Keratinocyte (primary cell): ENCODE measurements around the gene TNS4. TPM values are rescaled to one million over a fixed set of nuclear protein-coding genes. Genes with fewer than 3 reads are reported as not detected.

Experiments used
- DNase-seq: peaks from one replicate; pipeline ENCODE4 v3.0.0-alpha.2; 2011; ENCODE audit warnings: low read depth, missing footprints, low spot score
- FAIRE-seq: peaks from 2 replicates; lab custom pipeline; 2011; peaks lifted over from hg19 to GRCh38; lab: Jason Lieb, UNC
- H2AFZ ChIP-seq: 2 replicates; pipeline ENCODE4 v1.6.0; 2012; ENCODE audit warnings: low read length, control low read depth, inconsistent platforms; ENCODE audit not compliant: control insufficient read depth
- H3K27ac ChIP-seq: 2 replicates; pipeline ENCODE4 v1.5.1; 2011; ENCODE audit warnings: low read length; ENCODE audit not compliant: control insufficient read depth, insufficient read depth
- H3K27me3 ChIP-seq: 3 replicates; pipeline ENCODE4 v1.6.0; 2011; ENCODE audit warnings: low read length; ENCODE audit not compliant: control insufficient read depth, insufficient read depth; ENCODE audit errors: extremely low read depth
- H3K36me3 ChIP-seq, 2 experiments: 2 replicates in 1 of 2; 3 replicates in 1 of 2; pipeline ENCODE4 v1.5.1; 2011; ENCODE audit warnings: low read length in 2 of 2, mild to moderate bottlenecking in 1 of 2; ENCODE audit not compliant: control insufficient read depth in 2 of 2, insufficient read depth in 2 of 2; ENCODE audit errors: extremely low read depth in 1 of 2
- H3K4me1 ChIP-seq: 3 replicates; pipeline ENCODE4 v1.5.1; 2011; ENCODE audit warnings: low read length; ENCODE audit not compliant: control insufficient read depth, insufficient read depth; ENCODE audit errors: extremely low read depth
- H3K4me2 ChIP-seq: 3 replicates; pipeline ENCODE4 v1.6.0; 2011; ENCODE audit warnings: low read depth, low read length; ENCODE audit not compliant: control insufficient read depth, insufficient read depth; ENCODE audit errors: extremely low read depth
- H3K4me3 ChIP-seq, 3 experiments: fragments of 200-600 bp in 1 of 3; sonication (generic) in 1 of 3; 2 replicates in 2 of 3; 3 replicates in 1 of 3; pipeline ENCODE4 v1.5.1; 2011 to 2016; ENCODE audit warnings: low read length in 3 of 3, mild to moderate bottlenecking in 3 of 3, control low read depth in 2 of 3, inconsistent platforms in 1 of 3, low read depth in 1 of 3, mixed read lengths in 1 of 3, mixed run types in 1 of 3, moderate library complexity in 1 of 3; ENCODE audit not compliant: control insufficient read depth in 2 of 3, insufficient read depth in 2 of 3; ENCODE audit errors: extremely low read depth in 1 of 3
- H3K79me2 ChIP-seq: 2 replicates; pipeline ENCODE4 v1.6.0; 2012; ENCODE audit warnings: low read length; ENCODE audit not compliant: control insufficient read depth, insufficient read depth
- H3K9ac ChIP-seq: 3 replicates; pipeline ENCODE4 v1.6.0; 2011; ENCODE audit warnings: low read length; ENCODE audit not compliant: control insufficient read depth, insufficient read depth; ENCODE audit errors: extremely low read depth
- H3K9me1 ChIP-seq: 3 replicates; pipeline ENCODE4 v1.6.0; 2011; ENCODE audit warnings: low read length; ENCODE audit not compliant: control insufficient read depth, insufficient read depth; ENCODE audit errors: extremely low read depth
- H3K9me3 ChIP-seq: 2 replicates; pipeline ENCODE4 v1.5.1; 2012; ENCODE audit warnings: low read depth, low read length; ENCODE audit not compliant: control insufficient read depth
- H4K20me1 ChIP-seq: 3 replicates; pipeline ENCODE4 v1.6.0; 2011; ENCODE audit warnings: low read length; ENCODE audit not compliant: control insufficient read depth, insufficient read depth; ENCODE audit errors: extremely low read depth
- EZH2 ChIP-seq: IDR thresholded peaks from one replicate; pipeline ENCODE4 v1.6.1; 2012; ENCODE audit warnings: inconsistent platforms, mild to moderate bottlenecking, low read length, moderate library complexity
- dilution Hi-C: fragments of 300-500 bp; cut with MboI; formaldehyde crosslinking; loops from one replicate; pipeline ENCODE4 v1.7.0; 2020; ENCODE audit warnings: low sequenced_read_pairs; ENCODE audit not compliant: extremely low pct_ligation_motif_present
- polyA plus RNA-seq, 5 experiments: library from polyadenylated mRNA; depleted of rRNA in 3 of 5; stranded (reverse) in 3 of 5; stranded (forward) in 1 of 5; unstranded in 1 of 5; fragments of >200 nt; gene quantifications; 1 replicate in 1 of 5; 2 replicates in 3 of 5; 3 replicates in 1 of 5; pipeline versions ENCODE4 v1.2.1 to v1.2.3, GENCODE V29; 2011 to 2012; ENCODE audit warnings: missing spikeins in 2 of 5, low read depth in 1 of 5, low replicate concordance in 1 of 5
- TF ChIP-seq, protein P1 (sequence below), 3 experiments: IDR thresholded peaks in 1 of 3; conservative IDR thresholded peaks in 1 of 3; optimal IDR thresholded peaks in 1 of 3; 2 replicates in 2 of 3; 3 replicates in 1 of 3; pipeline versions ENCODE3 to v1.5.1; 2011; ENCODE audit warnings: low read length in 3 of 3, mild to moderate bottlenecking in 3 of 3, moderate library complexity in 2 of 3, control low read depth in 1 of 3, inconsistent platforms in 1 of 3; ENCODE audit not compliant: insufficient read depth in 2 of 3; ENCODE audit errors: extremely low read depth in 1 of 3

The TNS4 gene
- polyA plus RNA-seq, 1 donor (not counting 4 experiments of a cell fraction or from before 2014, with no cell fraction given): 160 TPM

- Histone ChIP-seq H3K4me3 (no peak overlapping the region), H3K9ac (no peak overlapping the region), H3K27ac (no peak overlapping the region), H3K9me3 (no peaks in the 10 kb centered on the region), H3K36me3 (no peaks in the 10 kb centered on the region), H3K4me1 (peaks cover 13% of the 10 kb centered on the region), H3K79me2 (no peaks in the 10 kb centered on the region), H3K9me1 (no peaks in the 10 kb centered on the region), H3K27me3 (peaks cover 17% of the 10 kb centered on the region), H2AFZ (no peak overlapping the region), H4K20me1 (no peaks in the 10 kb centered on the region), H3K4me2 (no peak overlapping the region)
- dilution Hi-C loops: no loop called here
- no peak for TF ChIP-seq EZH2
- TF ChIP-seq, protein P1, sequence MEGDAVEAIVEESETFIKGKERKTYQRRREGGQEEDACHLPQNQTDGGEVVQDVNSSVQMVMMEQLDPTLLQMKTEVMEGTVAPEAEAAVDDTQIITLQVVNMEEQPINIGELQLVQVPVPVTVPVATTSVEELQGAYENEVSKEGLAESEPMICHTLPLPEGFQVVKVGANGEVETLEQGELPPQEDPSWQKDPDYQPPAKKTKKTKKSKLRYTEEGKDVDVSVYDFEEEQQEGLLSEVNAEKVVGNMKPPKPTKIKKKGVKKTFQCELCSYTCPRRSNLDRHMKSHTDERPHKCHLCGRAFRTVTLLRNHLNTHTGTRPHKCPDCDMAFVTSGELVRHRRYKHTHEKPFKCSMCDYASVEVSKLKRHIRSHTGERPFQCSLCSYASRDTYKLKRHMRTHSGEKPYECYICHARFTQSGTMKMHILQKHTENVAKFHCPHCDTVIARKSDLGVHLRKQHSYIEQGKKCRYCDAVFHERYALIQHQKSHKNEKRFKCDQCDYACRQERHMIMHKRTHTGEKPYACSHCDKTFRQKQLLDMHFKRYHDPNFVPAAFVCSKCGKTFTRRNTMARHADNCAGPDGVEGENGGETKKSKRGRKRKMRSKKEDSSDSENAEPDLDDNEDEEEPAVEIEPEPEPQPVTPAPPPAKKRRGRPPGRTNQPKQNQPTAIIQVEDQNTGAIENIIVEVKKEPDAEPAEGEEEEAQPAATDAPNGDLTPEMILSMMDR (optimal IDR thresholded peaks at IDR 0.05 in 1 of 3, IDR thresholded peaks at IDR 0.05 in 1 of 3, conservative IDR thresholded peaks at IDR 0.05 in 1 of 3; ENCODE audit: extremely low read depth in 1 of 3, insufficient read depth in 2 of 3, low read length in 3 of 3): no peak
- no peak for DNase-seq
- FAIRE-seq: no peak
These were observed 35.0 kb downstream of the TNS4 start for GRCh38 chr17:40466298-40466971.

DNA sequence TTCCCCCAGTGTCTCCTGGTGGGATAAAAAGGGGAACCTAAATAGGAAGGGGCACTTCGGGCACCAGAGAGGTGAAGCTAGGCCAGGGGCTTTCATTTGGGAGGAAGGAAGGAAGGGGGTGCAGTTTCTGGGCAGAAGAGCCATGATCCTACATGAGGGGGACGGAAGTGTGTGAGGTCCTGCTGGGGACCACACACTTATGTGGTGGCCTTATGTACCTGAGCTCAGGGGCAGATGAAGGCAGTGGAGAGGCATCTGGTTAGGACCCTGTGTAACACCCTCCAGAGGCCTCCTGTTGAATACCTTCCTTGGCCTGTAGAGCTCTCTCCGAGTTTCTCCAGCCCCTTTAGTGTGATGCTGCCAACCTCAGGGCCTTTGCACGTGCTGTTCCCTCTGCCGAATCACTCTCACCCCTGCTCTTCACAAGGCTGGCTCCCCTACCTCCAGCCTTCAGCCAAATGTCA, 37.0 kb downstream of the TNS4 start:
- no peaks in the 10 kb centered on the region for H4K20me1 ChIP-seq
- dilution Hi-C loops: no loop called here
- H3K4me2 ChIP-seq: no peak overlapping the region
- no peaks in the 10 kb centered on the region for H3K79me2 ChIP-seq
- no peak overlapping the region for H3K9ac ChIP-seq
- H3K27ac ChIP-seq: no peak overlapping the region
- no peaks in the 10 kb centered on the region for H3K9me1 ChIP-seq
- no peak overlapping the region for H2AFZ ChIP-seq
- H3K4me1 ChIP-seq: no peaks in the 10 kb centered on the region
- H3K27me3 ChIP-seq: peaks cover 17% of the 10 kb centered on the region
- H3K4me3 ChIP-seq: no peak overlapping the region
- TF ChIP-seq EZH2: no peak
- TF ChIP-seq, protein P1 (optimal IDR thresholded peaks at IDR 0.05 in 1 of 3, IDR thresholded peaks at IDR 0.05 in 1 of 3, conservative IDR thresholded peaks at IDR 0.05 in 1 of 3; ENCODE audit: extremely low read depth in 1 of 3, insufficient read depth in 2 of 3, low read length in 3 of 3): no peak
- H3K9me3 ChIP-seq: no peaks in the 10 kb centered on the region
- FAIRE-seq (no peak), DNase-seq (no peak)
- H3K36me3 ChIP-seq: no peaks in the 10 kb centered on the region
